H9 (cell line): Measurements from ENCODE around the gene CD52. TPM values are rescaled to one million over a fixed set of nuclear protein-coding genes. Genes with fewer than 3 reads are reported as not detected.

Experiments
- DNase-seq: peaks from one replicate; pipeline ENCODE4 v3.0.0-alpha.2; 2017
- H2AFZ ChIP-seq: one replicate; pipeline ENCODE4 v1.6.1; 2013; ENCODE audit warnings: mild to moderate bottlenecking, low read length, control low read depth, moderate library complexity
- H2AK5ac ChIP-seq: 2 replicates; pipeline ENCODE4 v1.6.1; 2013; ENCODE audit warnings: low read length, control low read depth, mixed read lengths; ENCODE audit not compliant: insufficient read length
- H2BK120ac ChIP-seq: one replicate; pipeline ENCODE4 v1.6.1; 2013; ENCODE audit warnings: low read depth, mild to moderate bottlenecking, low read length, control low read depth, inconsistent platforms; ENCODE audit not compliant: poor library complexity, severe bottlenecking
- H2BK12ac ChIP-seq: 2 replicates; pipeline ENCODE4 v1.6.1; 2013; ENCODE audit warnings: low read length, control low read depth, mixed read lengths, low read depth; ENCODE audit not compliant: insufficient read length
- H2BK15ac ChIP-seq: 2 replicates; pipeline ENCODE4 v1.6.1; 2013; ENCODE audit warnings: low read depth, low read length, control low read depth
- H2BK20ac ChIP-seq: one replicate; pipeline ENCODE4 v1.6.1; 2013; ENCODE audit warnings: low read depth, mild to moderate bottlenecking, low read length, control low read depth, inconsistent platforms; ENCODE audit not compliant: poor library complexity, severe bottlenecking
- H2BK5ac ChIP-seq: 2 replicates; pipeline ENCODE4 v1.6.1; 2013; ENCODE audit warnings: low read length, control low read depth, mixed read lengths; ENCODE audit not compliant: insufficient read length
- H3K14ac ChIP-seq: 2 replicates; pipeline ENCODE4 v1.6.1; 2013; ENCODE audit warnings: low read length, control low read depth; ENCODE audit not compliant: insufficient read depth
- H3K18ac ChIP-seq: 2 replicates; pipeline ENCODE4 v1.6.1; 2013; ENCODE audit warnings: low read depth, mild to moderate bottlenecking, mixed read lengths, low read length, control low read depth; ENCODE audit not compliant: insufficient read length
- H3K23ac ChIP-seq: 2 replicates; pipeline ENCODE4 v1.6.1; 2013; ENCODE audit warnings: low read length, control low read depth, mixed read lengths, low read depth; ENCODE audit not compliant: insufficient read length
- H3K23me2 ChIP-seq: 2 replicates; pipeline ENCODE4 v1.6.1; 2013; ENCODE audit warnings: low read depth, mild to moderate bottlenecking, mixed read lengths, low read length, control low read depth; ENCODE audit not compliant: insufficient read length, poor library complexity, severe bottlenecking
- H3K27ac ChIP-seq: 2 replicates; pipeline ENCODE4 v1.5.1; 2013; ENCODE audit warnings: low read length, control low read depth, mixed read lengths, low read depth; ENCODE audit not compliant: insufficient read length
- H3K27me3 ChIP-seq: 2 replicates; pipeline ENCODE4 v1.6.1; 2013; ENCODE audit warnings: low read length, control low read depth, inconsistent platforms; ENCODE audit not compliant: insufficient read depth
- H3K4ac ChIP-seq: 2 replicates; pipeline ENCODE4 v1.6.1; 2013; ENCODE audit warnings: low read depth, mild to moderate bottlenecking, control low read depth, inconsistent platforms, low read length, moderate library complexity
- H3K4me1 ChIP-seq: 2 replicates; pipeline ENCODE4 v1.6.1; 2013; ENCODE audit warnings: low read length, control low read depth, inconsistent platforms; ENCODE audit not compliant: insufficient read depth
- H3K4me2 ChIP-seq: 2 replicates; pipeline ENCODE4 v1.6.1; 2013; ENCODE audit warnings: low read length, control low read depth, mixed read lengths; ENCODE audit not compliant: insufficient read length, insufficient read depth
- H3K56ac ChIP-seq: 2 replicates; pipeline ENCODE4 v1.6.1; 2013; ENCODE audit warnings: low read depth, mild to moderate bottlenecking, mixed read lengths, low read length, control low read depth; ENCODE audit not compliant: insufficient read length
- H3K79me1 ChIP-seq: 2 replicates; pipeline ENCODE4 v1.6.1; 2013; ENCODE audit warnings: low read depth, mild to moderate bottlenecking, moderate library complexity, low read length, control low read depth, inconsistent platforms; ENCODE audit not compliant: insufficient read depth, poor library complexity, severe bottlenecking
- H3K79me2 ChIP-seq: 2 replicates; pipeline ENCODE4 v1.6.1; 2013; ENCODE audit warnings: low read length, control low read depth, inconsistent platforms; ENCODE audit not compliant: insufficient read depth
- H3K9ac ChIP-seq: 2 replicates; pipeline ENCODE4 v1.6.1; 2013; ENCODE audit warnings: low read length, control low read depth, mixed read lengths; ENCODE audit not compliant: insufficient read length; ENCODE audit errors: extremely low read depth
- H3K9me3 ChIP-seq: one replicate; pipeline ENCODE4 v1.6.1; 2013; ENCODE audit warnings: low read depth, low read length, inconsistent platforms; ENCODE audit not compliant: control insufficient read depth
- H3T11ph ChIP-seq: one replicate; pipeline ENCODE4 v1.6.1; 2013; ENCODE audit warnings: mild to moderate bottlenecking, low read length, control low read depth, inconsistent platforms
- H4K20me1 ChIP-seq: one replicate; pipeline ENCODE4 v1.6.1; 2013; ENCODE audit not compliant: control insufficient read depth, insufficient read length, insufficient read depth
- H4K5ac ChIP-seq: 2 replicates; pipeline ENCODE4 v1.6.1; 2013; ENCODE audit warnings: low read depth, mild to moderate bottlenecking, mixed read lengths, low read length, control low read depth; ENCODE audit not compliant: insufficient read length
- H4K8ac ChIP-seq: replicated peaks from 2 replicates; pipeline ENCODE4 v1.6.1; 2013; ENCODE audit warnings: low read length, control low read depth, mixed read lengths, low read depth; ENCODE audit not compliant: insufficient read length
- H4K91ac ChIP-seq: 2 replicates; pipeline ENCODE4 v1.6.1; 2013; ENCODE audit warnings: low read depth, mild to moderate bottlenecking, moderate library complexity, mixed read lengths, low read length, control low read depth; ENCODE audit not compliant: insufficient read length
- H3K27ac Mint-ChIP-seq, 3 experiments: 2 replicates in 2 of 3; 3 replicates in 1 of 3; pipeline ENCODE4 v1.8.0; 2020 to 2021; ENCODE audit warnings: mixed read lengths in 3 of 3, mild to moderate bottlenecking in 1 of 3, moderate library complexity in 1 of 3
- H3K27me3 Mint-ChIP-seq: 2 replicates; pipeline ENCODE4 v1.8.0; 2021; ENCODE audit warnings: low read depth, mild to moderate bottlenecking, moderate library complexity, mixed read lengths
- H3K36me3 Mint-ChIP-seq, 3 experiments: 2 replicates in 2 of 3; 3 replicates in 1 of 3; pipeline ENCODE4 v1.8.0; 2020 to 2021; ENCODE audit warnings: low read depth in 3 of 3, mixed read lengths in 3 of 3; ENCODE audit not compliant: insufficient read depth in 1 of 3
- H3K4me1 Mint-ChIP-seq, 2 experiments: 2 replicates each; pipeline ENCODE4 v1.8.0; 2020; ENCODE audit warnings: mixed read lengths in 2 of 2
- H3K4me3 Mint-ChIP-seq, 2 experiments: 2 replicates in 1 of 2; 3 replicates in 1 of 2; pipeline ENCODE4 v1.8.0; 2020 to 2021; ENCODE audit warnings: mild to moderate bottlenecking in 2 of 2, mixed read lengths in 2 of 2, moderate library complexity in 1 of 2
- H3K9me3 Mint-ChIP-seq, 2 experiments: 2 replicates in 1 of 2; 3 replicates in 1 of 2; pipeline ENCODE4 v1.8.0; 2020; ENCODE audit warnings: mild to moderate bottlenecking in 2 of 2, mixed read lengths in 2 of 2, moderate library complexity in 1 of 2
- WGBS: extraction: QIAGEN DNeasy Blood & Tissue Kit; methylation state at CpG from one replicate; pipeline ENCODE4 v1.1.7; 2013; ENCODE audit warnings: missing lambda C conversion rate, low lambda C conversion rate, mixed read lengths; ENCODE audit not compliant: insufficient read length; ENCODE audit errors: extremely low coverage; 5-methylcytosine and 5-hydroxymethylcytosine counted together
- total RNA-seq: library from RNA; stranded (reverse); gene quantifications from 2 replicates; pipeline ENCODE4 v1.2.1, GENCODE V29; 2021
- TF ChIP-seq, protein P1 (sequence below): fragments of 200-600 bp; sonication (generic); conservative IDR thresholded peaks from 3 replicates; pipeline ENCODE4 v1.8.0; 2021; ENCODE audit warnings: antibody characterized with exemption, mild to moderate bottlenecking

CD52 gene
- total RNA-seq, 1 experiment from 2014 or later: 4.1 TPM

DNA sequence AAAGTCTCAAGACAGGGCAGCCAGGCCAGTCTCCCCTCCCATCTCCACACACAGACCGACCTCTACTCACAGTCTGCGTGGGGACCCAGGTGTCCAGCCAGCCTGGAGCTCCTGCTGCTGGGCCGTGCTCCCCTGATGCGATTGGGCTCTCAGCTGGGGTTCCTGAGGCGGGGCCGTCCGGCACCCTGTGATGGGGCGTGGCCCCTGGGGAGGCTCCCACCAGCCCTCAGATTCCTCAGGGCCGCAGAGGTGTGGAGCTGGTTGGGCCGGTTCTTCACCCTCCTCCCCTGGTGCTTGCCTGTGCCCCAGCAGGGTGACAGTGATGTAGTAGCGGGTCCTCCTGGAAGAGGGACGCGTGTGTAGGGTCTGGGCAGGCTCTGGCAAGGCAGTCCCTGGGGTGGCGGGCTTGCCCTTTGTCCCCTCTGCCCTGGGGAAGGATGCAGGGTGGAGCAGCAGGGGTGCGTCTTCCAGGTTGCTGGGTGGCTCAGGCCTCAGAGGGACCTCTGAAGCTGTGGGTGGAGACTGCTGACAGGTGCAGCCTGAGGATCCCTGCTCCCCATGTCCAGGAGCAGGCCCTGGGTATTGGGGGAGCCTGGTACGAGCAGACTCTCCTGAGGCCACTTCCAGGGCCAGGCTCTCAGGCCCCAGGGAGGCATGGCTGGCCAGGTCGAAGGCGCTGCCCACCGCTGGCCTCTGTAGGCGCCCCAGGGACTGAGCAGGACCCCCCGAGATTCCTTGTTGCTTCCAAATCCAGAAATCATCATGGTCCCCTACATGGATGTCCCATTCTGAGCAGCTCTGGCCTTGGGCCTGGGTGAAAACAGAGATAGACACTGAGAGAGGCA is 36.4 kb downstream of the CD52 start, which contains the start of gene CRYBG2:
Gene CRYBG2 (minus strand): TSS at position 155 of the 845 bp plus-strand sequence. CDS start 7,473 bp downstream, outside the sequence.
- H3T11ph ChIP-seq: no peak within 1 kb of the TSS
- H3K27ac Mint-ChIP-seq: no peak within 1 kb of the TSS; a peak in 1 of 7 replicates
- H2BK120ac ChIP-seq: no peak within 1 kb of the TSS

More for the DNA sequence above, 36.4 kb downstream of the CD52 start, which contains the start of gene CRYBG2:
- Histone ChIP-seq H3K27me3 (no peaks in the 10 kb centered on the region), H2BK15ac (no peak within 1 kb of the TSS), H3K9me3 (no peaks in the 10 kb centered on the region), H3K18ac (no peak within 1 kb of the TSS), H4K91ac (no peak within 1 kb of the TSS), H2BK5ac (no peak within 1 kb of the TSS), H3K79me1 (no peaks in the 10 kb centered on the region), H4K5ac (no peak within 1 kb of the TSS), H4K20me1 (no peaks in the 10 kb centered on the region), H2AFZ (no peak within 1 kb of the TSS), H3K23me2 (no peaks in the 10 kb centered on the region), H2BK20ac (no peak within 1 kb of the TSS), H3K14ac (no peak within 1 kb of the TSS; the same call in 1 of the 2 replicates), H2AK5ac (no peak within 1 kb of the TSS), H4K8ac (no peak within 1 kb of the TSS), H3K56ac (no peak within 1 kb of the TSS), H3K4me2 (no peak within 1 kb of the TSS), H3K4me1 (peaks cover 5% of the 10 kb centered on the region), H2BK12ac (no peak within 1 kb of the TSS), H3K9ac (no peak within 1 kb of the TSS), H3K23ac (no peak within 1 kb of the TSS), H3K79me2 (no peaks in the 10 kb centered on the region), H3K27ac (no peak within 1 kb of the TSS), H3K4ac (no peak within 1 kb of the TSS)
- peaks cover 11% of the 10 kb centered on the region for H3K27me3 Mint-ChIP-seq
- WGBS: no CpG with 5 or more reads among the region's 21 CpGs
- DNase-seq: no peak
- H3K9me3 Mint-ChIP-seq: no peaks in the 10 kb centered on the region
- no peak within 1 kb of the TSS; a peak in 1 of 5 replicates for H3K4me3 Mint-ChIP-seq
- H3K36me3 Mint-ChIP-seq: no peaks in the 10 kb centered on the region
- TF ChIP-seq, protein P1, sequence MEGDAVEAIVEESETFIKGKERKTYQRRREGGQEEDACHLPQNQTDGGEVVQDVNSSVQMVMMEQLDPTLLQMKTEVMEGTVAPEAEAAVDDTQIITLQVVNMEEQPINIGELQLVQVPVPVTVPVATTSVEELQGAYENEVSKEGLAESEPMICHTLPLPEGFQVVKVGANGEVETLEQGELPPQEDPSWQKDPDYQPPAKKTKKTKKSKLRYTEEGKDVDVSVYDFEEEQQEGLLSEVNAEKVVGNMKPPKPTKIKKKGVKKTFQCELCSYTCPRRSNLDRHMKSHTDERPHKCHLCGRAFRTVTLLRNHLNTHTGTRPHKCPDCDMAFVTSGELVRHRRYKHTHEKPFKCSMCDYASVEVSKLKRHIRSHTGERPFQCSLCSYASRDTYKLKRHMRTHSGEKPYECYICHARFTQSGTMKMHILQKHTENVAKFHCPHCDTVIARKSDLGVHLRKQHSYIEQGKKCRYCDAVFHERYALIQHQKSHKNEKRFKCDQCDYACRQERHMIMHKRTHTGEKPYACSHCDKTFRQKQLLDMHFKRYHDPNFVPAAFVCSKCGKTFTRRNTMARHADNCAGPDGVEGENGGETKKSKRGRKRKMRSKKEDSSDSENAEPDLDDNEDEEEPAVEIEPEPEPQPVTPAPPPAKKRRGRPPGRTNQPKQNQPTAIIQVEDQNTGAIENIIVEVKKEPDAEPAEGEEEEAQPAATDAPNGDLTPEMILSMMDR: no peak
- peaks cover 43 to 56% of the 10 kb centered on the region in 2 experiments for H3K4me1 Mint-ChIP-seq
